IMR-90 (cell line): ENCODE data around the gene GINS1. TPM values are rescaled to one million over a fixed set of nuclear protein-coding genes. Genes with fewer than 3 reads are reported as not detected.

Experiments
- ATAC-seq: fragments of 200-7000 bp; cut with Tn5 transposase; 2 replicates; pipeline ENCODE4 v1.9.1; 2020; ENCODE audit warnings: low read depth, mild to moderate bottlenecking, moderate library complexity
- BruUV-seq: library from RNA; stranded (reverse); fragments of 400-500 nt; replicated peaks from 2 replicates; lab custom pipeline; 2021; lab: Mats Ljungman, UMichigan
- CTCF ChIA-PET: fragments of 300-600 bp; formaldehyde crosslinking; extraction: SDS; loops from one replicate; lab custom pipeline; 2021; ENCODE audit warnings: antibody characterized with exemption; lab: Yijun Ruan, JAX
- POLR2A ChIA-PET: fragments of 300-600 bp; sonication (Branson Sonifier 250); formaldehyde crosslinking; loops from one replicate; lab custom pipeline; 2022; ENCODE audit warnings: antibody characterized with exemption; ENCODE audit not compliant: unreplicated experiment; lab: Charles Lee
- DNase-seq: peaks from one replicate; pipeline ENCODE4 v3.0.0; 2013
- H2AFZ ChIP-seq: replicated peaks from 2 replicates; pipeline ENCODE3; 2013; ENCODE audit warnings: low read length, mild to moderate bottlenecking; ENCODE audit not compliant: poor library complexity
- H2AK5ac ChIP-seq: 2 replicates; pipeline ENCODE4 v1.6.1; 2013; ENCODE audit warnings: low read depth, low read length, inconsistent platforms
- H2AK9ac ChIP-seq: replicated peaks from 2 replicates; pipeline ENCODE3; 2013; ENCODE audit warnings: mild to moderate bottlenecking, low read depth, low read length, moderate library complexity; ENCODE audit not compliant: poor library complexity
- H2BK120ac ChIP-seq: 2 replicates; pipeline ENCODE4 v1.6.1; 2013; ENCODE audit warnings: low read depth, low read length, inconsistent platforms
- H2BK15ac ChIP-seq: 3 replicates; pipeline ENCODE4 v1.6.1; 2013; ENCODE audit warnings: low read depth, low read length, inconsistent platforms
- H2BK20ac ChIP-seq: 2 replicates; pipeline ENCODE4 v1.6.1; 2013; ENCODE audit warnings: low read depth, mild to moderate bottlenecking, inconsistent platforms, low read length, moderate library complexity
- H2BK5ac ChIP-seq: 2 replicates; pipeline ENCODE4 v1.6.1; 2013; ENCODE audit warnings: mild to moderate bottlenecking, low read depth, low read length, inconsistent platforms; ENCODE audit not compliant: poor library complexity, severe bottlenecking
- H3K14ac ChIP-seq: replicated peaks from 2 replicates; pipeline ENCODE4 v1.6.1; 2013; ENCODE audit warnings: low read depth, low read length, inconsistent platforms
- H3K18ac ChIP-seq: 2 replicates; pipeline ENCODE4 v1.6.1; 2013; ENCODE audit warnings: low read depth, low read length, control low read depth
- H3K23ac ChIP-seq: 2 replicates; pipeline ENCODE4 v1.6.1; 2013; ENCODE audit warnings: low read depth, low read length, inconsistent platforms
- H3K27ac ChIP-seq: 2 replicates; pipeline ENCODE4 v1.5.1; 2013; ENCODE audit warnings: mild to moderate bottlenecking, control low read depth, low read length; ENCODE audit not compliant: insufficient read depth
- H3K27me3 ChIP-seq: 2 replicates; pipeline ENCODE4 v1.6.1; 2013; ENCODE audit warnings: low read length; ENCODE audit not compliant: control insufficient read depth, insufficient read depth
- H3K36me3 ChIP-seq: 2 replicates; pipeline ENCODE4 v1.6.1; 2013; ENCODE audit warnings: low read length, mixed read lengths; ENCODE audit not compliant: control insufficient read depth, insufficient read depth
- H3K4ac ChIP-seq: 2 replicates; pipeline ENCODE4 v1.6.1; 2013; ENCODE audit warnings: low read depth, low read length, inconsistent platforms
- H3K4me1 ChIP-seq: 2 replicates; pipeline ENCODE4 v1.6.1; 2013; ENCODE audit warnings: low read length, mixed read lengths; ENCODE audit not compliant: control insufficient read depth, insufficient read depth
- H3K4me2 ChIP-seq: 2 replicates; pipeline ENCODE4 v1.6.1; 2013; ENCODE audit warnings: low read depth, mild to moderate bottlenecking, control low read depth, low read length, moderate library complexity
- H3K4me3 ChIP-seq: 2 replicates; pipeline ENCODE4 v1.5.1; 2013; ENCODE audit warnings: low read depth, mild to moderate bottlenecking, control low read depth, low read length, moderate library complexity; ENCODE audit not compliant: insufficient read depth
- H3K56ac ChIP-seq: 2 replicates; pipeline ENCODE4 v1.6.1; 2013; ENCODE audit warnings: low read length, inconsistent platforms; ENCODE audit not compliant: insufficient read depth; ENCODE audit errors: extremely low read depth
- H3K79me1 ChIP-seq, 2 experiments: 2 replicates each; pipeline ENCODE4 v1.6.1; 2013; ENCODE audit warnings: low read length in 2 of 2, inconsistent platforms in 1 of 2, low read depth in 1 of 2
- H3K9ac ChIP-seq: 2 replicates; pipeline ENCODE4 v1.6.1; 2013; ENCODE audit warnings: low read depth, low read length, control low read depth
- H3K9me1 ChIP-seq: 2 replicates; pipeline ENCODE4 v1.6.1; 2013; ENCODE audit warnings: low read length, inconsistent platforms; ENCODE audit not compliant: insufficient read depth
- H3K9me3 ChIP-seq: 2 replicates; pipeline ENCODE4 v1.6.1; 2013; ENCODE audit warnings: low read length; ENCODE audit not compliant: control insufficient read depth, insufficient read depth
- H4K20me1 ChIP-seq: 2 replicates; pipeline ENCODE4 v1.6.1; 2013; ENCODE audit warnings: low read length, inconsistent platforms; ENCODE audit not compliant: insufficient read depth
- H4K5ac ChIP-seq: 2 replicates; pipeline ENCODE4 v1.6.1; 2013; ENCODE audit warnings: mild to moderate bottlenecking, low read depth, low read length, control low read depth
- H4K8ac ChIP-seq, 2 experiments: 2 replicates each; pipeline ENCODE4 v1.6.1; 2013; ENCODE audit warnings: low read depth in 2 of 2, low read length in 2 of 2, control low read depth in 1 of 2, inconsistent platforms in 1 of 2
- H4K91ac ChIP-seq: 2 replicates; pipeline ENCODE4 v1.6.1; 2013; ENCODE audit warnings: low read depth, low read length, inconsistent platforms; ENCODE audit not compliant: insufficient read depth
- BHLHE40 ChIP-seq: fragments of 150-350 bp; IDR thresholded peaks from 2 replicates; pipeline ENCODE4 v1.6.1; 2016; ENCODE audit warnings: mild to moderate bottlenecking, low read depth, low read length
- CEBPB ChIP-seq: IDR thresholded peaks from 2 replicates; pipeline ENCODE4 v1.6.1; 2012; ENCODE audit warnings: low read depth, low read length, improper control_type of control experiment
- CHD1 ChIP-seq: IDR thresholded peaks from 2 replicates; pipeline ENCODE4 v1.6.1; 2012; ENCODE audit warnings: low read depth, low read length, improper control_type of control experiment
- FOS ChIP-seq: fragments of 150-350 bp; IDR thresholded peaks from 2 replicates; pipeline ENCODE4 v1.6.1; 2016; ENCODE audit warnings: low read depth, low read length
- MAFK ChIP-seq: IDR thresholded peaks from 2 replicates; pipeline ENCODE4 v1.6.1; 2012; ENCODE audit warnings: low read depth, low read length, improper control_type of control experiment
- MAZ ChIP-seq: IDR thresholded peaks from 2 replicates; pipeline ENCODE4 v1.6.1; 2012; ENCODE audit warnings: low read depth, mild to moderate bottlenecking, low read length, improper control_type of control experiment, moderate library complexity, borderline replicate concordance
- MXI1 ChIP-seq: IDR thresholded peaks from 2 replicates; pipeline ENCODE4 v1.6.1; 2012; ENCODE audit warnings: low read depth, mild to moderate bottlenecking, low read length, moderate library complexity, borderline replicate concordance
- NFE2L2 ChIP-seq: fragments of 150-350 bp; IDR thresholded peaks from 2 replicates; pipeline ENCODE4 v1.6.1; 2016; ENCODE audit warnings: low read depth, mild to moderate bottlenecking, low read length
- POLR2A ChIP-seq: IDR thresholded peaks from 2 replicates; pipeline ENCODE4 v1.6.1; 2012; ENCODE audit warnings: mild to moderate bottlenecking, low read depth, low read length
- RAD21 ChIP-seq: IDR thresholded peaks from 2 replicates; pipeline ENCODE4 v1.6.1; 2012; ENCODE audit warnings: low read length, improper control_type of control experiment
- RCOR1 ChIP-seq: IDR thresholded peaks from 2 replicates; pipeline ENCODE4 v1.6.1; 2012; ENCODE audit warnings: mild to moderate bottlenecking, low read length, improper control_type of control experiment; ENCODE audit not compliant: insufficient replicate concordance
- SMC3 ChIP-seq: fragments of 150-350 bp; IDR thresholded peaks from 2 replicates; pipeline ENCODE4 v1.6.1; 2016; ENCODE audit warnings: low read depth, mild to moderate bottlenecking, antibody characterized with exemption, low read length, moderate library complexity
- USF2 ChIP-seq: fragments of 150-350 bp; IDR thresholded peaks from 2 replicates; pipeline ENCODE4 v1.6.1; 2017; ENCODE audit warnings: mild to moderate bottlenecking, antibody characterized with exemption, low read length, low read depth
- WGBS, 2 experiments: methylation state at CpG; one replicate each; pipeline versions ENCODE4 v1.1.5 to v1.1.7; 2013; ENCODE audit warnings: missing lambda C conversion rate in 2 of 2; ENCODE audit not compliant: insufficient read length in 1 of 2; ENCODE audit errors: extremely low coverage in 2 of 2; 5-methylcytosine and 5-hydroxymethylcytosine counted together
- dilution Hi-C: fragments of 300-500 bp; cut with HindIII; formaldehyde crosslinking; loops from one replicate; pipeline ENCODE4 v1.14.3; 2018; ENCODE audit warnings: low sequenced_read_pairs; ENCODE audit not compliant: unreplicated experiment
- in situ Hi-C: fragments of 300-500 bp; cut with MboI; formaldehyde crosslinking; loops from 3 replicates; pipeline ENCODE4 v1.14.3; 2019; ENCODE audit warnings: low sequenced_read_pairs, inconsistent platforms, mixed read lengths
- intact Hi-C: fragments of 100-400 bp; cut with micrococcal nuclease; formaldehyde crosslinking; loops from 2 replicates; pipeline ENCODE4 v1.10.0; 2022
- polyA plus RNA-seq, 3 experiments: library from polyadenylated mRNA; depleted of rRNA; stranded (reverse); fragments of >200 nt; gene quantifications; 2 replicates each; pipeline ENCODE4 v1.2.3, GENCODE V29; 2012; ENCODE audit warnings: low replicate concordance in 1 of 3
- total RNA-seq: library from RNA; depleted of rRNA; stranded (reverse); fragments of >200 nt; gene quantifications from 2 replicates; pipeline ENCODE4 v1.2.3, GENCODE V29; 2012
- TF ChIP-seq, protein P1 (sequence below): conservative IDR thresholded peaks from 2 replicates; pipeline ENCODE4 v1.5.1; 2012; ENCODE audit warnings: mild to moderate bottlenecking, low read depth, low read length, improper control_type of control experiment
- TF ChIP-seq, protein P2 (sequence below): fragments of 150-350 bp; IDR thresholded peaks from 2 replicates; pipeline ENCODE4 v1.6.1; 2016; ENCODE audit warnings: low read depth, mild to moderate bottlenecking, low read length, moderate library complexity, borderline replicate concordance

GINS1 gene
- total and polyA plus RNA-seq, 2 of the 4 experiments (the other 2 are of a cell fraction) = 4.9 to 6.6 TPM

- no peak overlapping the region for H3K4me3 ChIP-seq
- no peak overlapping the region for H2AFZ ChIP-seq
- DNase-seq (no peak), ATAC-seq (no peak)
- no peaks in the 10 kb centered on the region for H3K9me1 ChIP-seq
- H2BK20ac ChIP-seq = no peak overlapping the region
- no peak overlapping the region for H3K14ac ChIP-seq
- dilution Hi-C loops = no loop called here
- no peak overlapping the region for H3K4me2 ChIP-seq
- intact Hi-C loops = no loop called here
- H3K36me3 ChIP-seq = peaks cover 41% of the 10 kb centered on the region
- H3K27me3 ChIP-seq = no peaks in the 10 kb centered on the region
- H2AK9ac ChIP-seq = no peak overlapping the region
- no peaks in the 10 kb centered on the region for H3K4me1 ChIP-seq
- in situ Hi-C loops = no loop called here
- no peak overlapping the region for H4K5ac ChIP-seq
- H3K56ac ChIP-seq = no peak overlapping the region
- no peak overlapping the region for H4K8ac ChIP-seq
- H4K91ac ChIP-seq = no peak overlapping the region
- ChIA-PET CTCF (no interaction called here), POLR2A (no interaction called here)
- H2BK15ac ChIP-seq = no peak overlapping the region
- peaks cover 3 to 6% of the 10 kb centered on the region in 2 experiments; a peak in 3 of 4 replicates for H3K79me1 ChIP-seq
- no peak overlapping the region for H3K23ac ChIP-seq
- H4K20me1 ChIP-seq = no peaks in the 10 kb centered on the region
- BruUV-seq = no TSS peak
- no peaks in the 10 kb centered on the region for H3K9me3 ChIP-seq
- WGBS, 2 experiments = 92% methylated on average over 37 of the region's 52 CpGs; no CpG with 5 or more reads in 1 of the 2 experiments
- no peak overlapping the region for H2BK5ac ChIP-seq
- no peak overlapping the region for H3K27ac ChIP-seq
- H3K9ac ChIP-seq = no peak overlapping the region
- H2BK120ac ChIP-seq = no peak overlapping the region
- no peak overlapping the region for H2AK5ac ChIP-seq
- H3K4ac ChIP-seq = no peak overlapping the region
- H3K18ac ChIP-seq = no peak overlapping the region
- TF ChIP-seq, protein P1, sequence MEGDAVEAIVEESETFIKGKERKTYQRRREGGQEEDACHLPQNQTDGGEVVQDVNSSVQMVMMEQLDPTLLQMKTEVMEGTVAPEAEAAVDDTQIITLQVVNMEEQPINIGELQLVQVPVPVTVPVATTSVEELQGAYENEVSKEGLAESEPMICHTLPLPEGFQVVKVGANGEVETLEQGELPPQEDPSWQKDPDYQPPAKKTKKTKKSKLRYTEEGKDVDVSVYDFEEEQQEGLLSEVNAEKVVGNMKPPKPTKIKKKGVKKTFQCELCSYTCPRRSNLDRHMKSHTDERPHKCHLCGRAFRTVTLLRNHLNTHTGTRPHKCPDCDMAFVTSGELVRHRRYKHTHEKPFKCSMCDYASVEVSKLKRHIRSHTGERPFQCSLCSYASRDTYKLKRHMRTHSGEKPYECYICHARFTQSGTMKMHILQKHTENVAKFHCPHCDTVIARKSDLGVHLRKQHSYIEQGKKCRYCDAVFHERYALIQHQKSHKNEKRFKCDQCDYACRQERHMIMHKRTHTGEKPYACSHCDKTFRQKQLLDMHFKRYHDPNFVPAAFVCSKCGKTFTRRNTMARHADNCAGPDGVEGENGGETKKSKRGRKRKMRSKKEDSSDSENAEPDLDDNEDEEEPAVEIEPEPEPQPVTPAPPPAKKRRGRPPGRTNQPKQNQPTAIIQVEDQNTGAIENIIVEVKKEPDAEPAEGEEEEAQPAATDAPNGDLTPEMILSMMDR = no peak
- TF ChIP-seq USF2 = no peak
- no peak for TF ChIP-seq FOS
- TF ChIP-seq CHD1 = no peak
- no peak for TF ChIP-seq POLR2A
- no peak for TF ChIP-seq RCOR1
- TF ChIP-seq MAZ = no peak
- TF ChIP-seq, protein P2, sequence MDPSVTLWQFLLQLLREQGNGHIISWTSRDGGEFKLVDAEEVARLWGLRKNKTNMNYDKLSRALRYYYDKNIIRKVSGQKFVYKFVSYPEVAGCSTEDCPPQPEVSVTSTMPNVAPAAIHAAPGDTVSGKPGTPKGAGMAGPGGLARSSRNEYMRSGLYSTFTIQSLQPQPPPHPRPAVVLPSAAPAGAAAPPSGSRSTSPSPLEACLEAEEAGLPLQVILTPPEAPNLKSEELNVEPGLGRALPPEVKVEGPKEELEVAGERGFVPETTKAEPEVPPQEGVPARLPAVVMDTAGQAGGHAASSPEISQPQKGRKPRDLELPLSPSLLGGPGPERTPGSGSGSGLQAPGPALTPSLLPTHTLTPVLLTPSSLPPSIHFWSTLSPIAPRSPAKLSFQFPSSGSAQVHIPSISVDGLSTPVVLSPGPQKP = no peak
- no peak for TF ChIP-seq CEBPB
- no peak for TF ChIP-seq RAD21
- no peak for TF ChIP-seq NFE2L2
- TF ChIP-seq SMC3 = no peak
- TF ChIP-seq MXI1 = no peak
- TF ChIP-seq BHLHE40 = no peak
- no peak for TF ChIP-seq MAFK
Measured at GRCh38 chr20:25476106-25477013, 68.9 kb downstream of the GINS1 start.
